ENCODE results near the gene LARGE1. TPM values are rescaled to one million over a fixed set of nuclear protein-coding genes. Genes with fewer than 3 reads are reported as not detected.

The LARGE1 gene
- total RNA-seq, 2 donors from 2014 or later, result 29.5 to 42.1 TPM

- Histone ChIP-seq H3K27me3 (replicated peaks; ENCODE audit: insufficient read depth) (no peaks in the 10 kb centered on the region), H3K27ac (no peak overlapping the region), H3K9me3 (no peaks in the 10 kb centered on the region), H3K36me3 (no peaks in the 10 kb centered on the region), H3K4me1 (ENCODE audit: control insufficient read depth in 1 of 2, low read depth in 2 of 2) (no peaks in the 10 kb centered on the region), H3K4me3 (no peak overlapping the region)
- no peak for ATAC-seq (ENCODE audit: insufficient number of reproducible peaks, low FRiP score, low read depth)
- TF ChIP-seq CTCF (IDR thresholded peaks at IDR 0.05), result no peak
- DNase-seq (ENCODE audit: low spot score), result no peak
These were observed 354.7 kb downstream of the LARGE1 start for GRCh38 chr22:33565580-33565995.

DNA sequence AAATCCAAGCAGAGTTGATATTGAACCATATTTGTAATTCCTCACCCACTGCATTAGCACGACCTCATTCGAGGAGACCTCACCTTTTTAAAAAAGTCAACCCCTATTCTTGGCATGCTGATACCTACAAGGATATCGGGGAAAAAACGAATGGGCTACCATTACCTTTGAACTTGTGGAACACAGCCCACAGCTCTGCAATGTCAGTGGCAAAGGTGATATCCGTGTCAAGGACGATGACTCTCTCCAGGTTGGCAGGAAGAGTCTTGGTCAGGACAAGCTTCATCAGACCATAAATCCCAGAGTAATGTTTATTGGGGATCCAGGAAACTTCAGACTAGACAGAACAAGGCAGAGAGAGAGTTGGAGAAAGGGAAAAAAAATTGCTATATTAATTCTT, 355.6 kb downstream of the LARGE1 start:
- no peak for TF ChIP-seq CTCF (IDR thresholded peaks at IDR 0.05)
- Histone ChIP-seq H3K36me3 (no peaks in the 10 kb centered on the region), H3K27me3 (replicated peaks; ENCODE audit: insufficient read depth) (no peaks in the 10 kb centered on the region), H3K4me3 (no peak overlapping the region), H3K27ac (no peak overlapping the region), H3K9me3 (no peaks in the 10 kb centered on the region), H3K4me1 (ENCODE audit: control insufficient read depth in 1 of 2, low read depth in 2 of 2) (no peaks in the 10 kb centered on the region)
- ATAC-seq (ENCODE audit: insufficient number of reproducible peaks, low FRiP score, low read depth) (no peak), DNase-seq (ENCODE audit: low spot score) (no peak)

DNA sequence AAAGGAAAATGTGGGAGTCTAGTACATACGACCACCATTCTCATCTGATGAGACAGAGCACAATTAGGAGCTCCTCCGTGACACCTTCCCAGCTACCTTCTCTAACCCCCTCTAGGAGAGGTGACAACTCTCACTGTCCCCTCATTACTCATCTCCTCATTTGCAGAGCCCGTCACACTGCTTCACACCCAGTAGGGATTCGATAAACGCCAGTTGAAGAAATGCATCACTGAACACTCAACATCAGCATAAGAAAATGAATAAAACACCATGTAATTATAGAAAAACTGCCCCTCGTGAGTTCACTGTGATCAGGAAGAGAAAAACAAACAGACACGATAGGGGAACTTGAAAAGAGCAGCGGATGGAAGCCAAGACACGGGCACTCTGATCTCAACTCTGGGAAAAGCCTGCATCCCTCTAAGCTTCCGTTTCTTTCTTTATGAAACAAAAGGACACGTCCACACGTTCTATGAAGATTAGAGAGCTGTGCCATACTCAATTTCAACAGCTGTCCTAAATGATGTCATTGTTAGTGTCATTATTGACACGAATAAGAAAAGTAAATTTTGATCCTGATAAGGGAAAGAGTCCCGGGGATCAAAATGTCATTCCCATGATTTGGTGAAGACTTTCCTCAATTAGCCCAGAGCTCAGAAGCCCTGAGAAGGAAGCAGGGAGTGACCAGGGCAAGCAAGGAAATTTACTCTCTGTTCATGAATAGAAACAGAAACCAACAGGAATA, 356.9 kb downstream of the LARGE1 start:
- no peaks in the 10 kb centered on the region for H3K27me3 ChIP-seq (replicated peaks; ENCODE audit: insufficient read depth)
- no peak for TF ChIP-seq CTCF (IDR thresholded peaks at IDR 0.05)
- H3K36me3 ChIP-seq, result no peaks in the 10 kb centered on the region
- H3K4me1 ChIP-seq (ENCODE audit: control insufficient read depth in 1 of 2, low read depth in 2 of 2), result no peaks in the 10 kb centered on the region
- H3K9me3 ChIP-seq, result no peaks in the 10 kb centered on the region
- no peak for ATAC-seq (ENCODE audit: insufficient number of reproducible peaks, low FRiP score, low read depth)
- no peak overlapping the region for H3K4me3 ChIP-seq
- H3K27ac ChIP-seq, result no peak overlapping the region
- DNase-seq (ENCODE audit: low spot score), result no peak

DNA sequence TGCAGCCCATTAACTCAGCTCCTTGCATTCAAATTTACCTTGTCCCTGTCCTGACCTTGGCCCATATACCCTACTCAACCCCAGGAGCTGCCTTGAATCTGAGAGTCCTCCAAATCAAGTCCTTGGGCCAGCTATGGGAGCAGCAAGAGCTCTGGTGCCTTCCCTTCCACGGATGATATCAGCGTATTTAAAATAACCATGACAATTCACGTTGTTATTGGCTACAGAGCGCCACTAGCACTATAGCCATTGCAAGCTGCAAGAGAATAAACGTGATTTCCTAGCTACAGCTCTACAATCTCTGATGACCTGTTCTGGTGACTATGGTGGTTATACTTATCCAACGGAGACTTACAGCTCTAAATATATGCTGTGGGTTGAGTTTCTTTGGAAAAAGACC, 357.8 kb downstream of the LARGE1 start:
- ATAC-seq (ENCODE audit: insufficient number of reproducible peaks, low FRiP score, low read depth) (no peak), DNase-seq (ENCODE audit: low spot score) (no peak)
- no peaks in the 10 kb centered on the region for H3K36me3 ChIP-seq
- H3K4me3 ChIP-seq, result no peak overlapping the region
- H3K27ac ChIP-seq, result no peak overlapping the region
- no peak for TF ChIP-seq CTCF (IDR thresholded peaks at IDR 0.05)
- H3K4me1 ChIP-seq (ENCODE audit: control insufficient read depth in 1 of 2, low read depth in 2 of 2), result no peaks in the 10 kb centered on the region
- H3K9me3 ChIP-seq, result no peaks in the 10 kb centered on the region
- H3K27me3 ChIP-seq (replicated peaks; ENCODE audit: insufficient read depth), result no peaks in the 10 kb centered on the region

DNA sequence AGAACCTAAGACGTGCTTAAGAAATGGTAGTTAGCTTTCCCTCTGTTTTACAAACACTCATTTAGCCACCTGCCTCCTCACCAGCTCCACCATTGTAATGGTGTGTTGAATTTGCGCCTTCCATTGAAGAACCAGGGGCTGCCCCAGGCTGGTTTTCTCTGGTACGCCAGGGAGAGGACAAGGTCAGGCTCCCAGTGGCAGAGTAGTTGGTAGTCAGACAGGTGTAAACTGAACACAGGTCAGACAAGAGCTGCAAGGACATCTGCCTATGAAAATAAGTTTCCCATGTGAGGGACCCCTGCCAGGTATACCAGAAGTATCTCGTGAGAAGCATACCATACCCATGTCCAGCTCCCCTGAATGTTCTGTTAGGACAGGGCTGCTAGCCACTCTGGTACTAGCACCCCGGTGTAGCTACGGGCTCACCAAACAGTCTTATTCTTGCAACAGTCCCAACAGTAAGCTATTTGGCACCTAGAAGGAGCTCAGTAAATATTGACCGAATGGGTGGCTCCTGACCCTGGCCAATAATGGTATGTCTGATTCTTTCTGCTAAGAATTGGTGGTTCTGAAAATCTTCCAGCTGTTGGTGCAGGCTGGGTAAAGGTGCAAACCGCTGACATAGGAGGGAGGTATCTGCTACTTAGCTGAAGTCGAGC, 359.0 kb downstream of the LARGE1 start:
- Histone ChIP-seq H3K9me3 (no peaks in the 10 kb centered on the region), H3K27me3 (replicated peaks; ENCODE audit: insufficient read depth) (no peaks in the 10 kb centered on the region), H3K27ac (no peak overlapping the region), H3K36me3 (no peaks in the 10 kb centered on the region), H3K4me3 (no peak overlapping the region), H3K4me1 (ENCODE audit: control insufficient read depth in 1 of 2, low read depth in 2 of 2) (no peaks in the 10 kb centered on the region)
- no peak for DNase-seq (ENCODE audit: low spot score)
- TF ChIP-seq CTCF (IDR thresholded peaks at IDR 0.05), result no peak
- no peak for ATAC-seq (ENCODE audit: insufficient number of reproducible peaks, low FRiP score, low read depth)
